ENCODE measurements around the gene CCDC90B. TPM values are rescaled to one million over a fixed set of nuclear protein-coding genes. Genes with fewer than 3 reads are reported as not detected.

The CCDC90B gene
- total RNA-seq, 2 experiments from 2014 or later: 29.1 to 32.0 TPM

DNA sequence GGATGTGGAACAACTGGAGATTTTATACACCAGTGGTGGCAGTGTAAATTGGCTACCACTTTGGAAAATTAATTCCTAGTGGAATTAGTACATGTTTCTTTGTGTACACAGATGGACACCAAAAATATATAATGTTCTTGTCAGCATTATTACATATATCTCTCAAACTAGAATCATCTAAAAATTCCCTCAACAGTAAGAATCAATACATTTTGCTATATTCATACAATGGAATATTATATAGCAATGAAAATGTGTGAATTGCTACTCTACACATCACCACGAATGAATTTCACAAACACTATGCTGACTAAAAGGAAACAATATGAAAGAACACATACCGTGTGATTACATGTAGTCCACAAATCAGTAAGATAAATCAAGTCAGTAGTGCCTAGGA is 33.9 kb downstream of the CCDC90B start:
- ChIA-PET CTCF (interaction anchor here (0.8 kb wide), 1 partner anchor 385 kb away, joined by 3 read pairs; no protein-coding TSS in a partner anchor), POLR2A (no interaction called here)

DNA sequence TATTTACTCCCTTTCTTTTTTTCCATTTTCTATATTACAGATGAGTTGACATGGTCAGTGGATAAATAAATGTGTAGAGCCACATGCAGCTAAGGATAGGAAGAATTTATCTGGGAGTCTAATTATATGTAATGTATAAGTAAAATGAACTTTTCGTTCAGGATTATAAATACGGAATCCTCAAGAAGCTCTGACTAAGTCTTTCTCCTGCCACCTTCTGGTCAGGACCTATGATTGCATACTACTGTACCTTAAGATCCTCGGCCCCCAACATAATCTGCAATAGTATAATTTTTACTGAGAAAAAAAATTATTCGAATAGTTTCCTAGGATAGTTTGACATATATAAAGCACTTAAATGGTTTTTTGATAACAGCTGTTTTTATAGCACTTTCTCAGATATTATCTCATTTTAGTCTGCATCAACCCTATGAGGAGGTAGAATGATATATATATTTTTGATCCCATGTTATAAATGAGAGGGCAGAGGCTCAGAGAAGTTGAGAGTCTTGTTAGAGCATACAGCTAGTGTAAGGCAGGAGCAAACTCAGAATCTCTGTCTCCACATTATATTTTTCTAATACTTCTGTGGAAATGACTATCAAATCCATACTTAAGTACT is 36.1 kb downstream of the CCDC90B start:
- POLR2A ChIA-PET: interaction anchor here (0.6 kb wide), 1 partner anchor 8 kb away, joined by 3 read pairs; no protein-coding TSS in a partner anchor
- CTCF ChIA-PET: interaction anchor here (0.8 to 2.6 kb wide), 3 partner anchors 23 to 383 kb away, joined by 3 to 10 read pairs (median 3); no protein-coding TSS in a partner anchor

DNA sequence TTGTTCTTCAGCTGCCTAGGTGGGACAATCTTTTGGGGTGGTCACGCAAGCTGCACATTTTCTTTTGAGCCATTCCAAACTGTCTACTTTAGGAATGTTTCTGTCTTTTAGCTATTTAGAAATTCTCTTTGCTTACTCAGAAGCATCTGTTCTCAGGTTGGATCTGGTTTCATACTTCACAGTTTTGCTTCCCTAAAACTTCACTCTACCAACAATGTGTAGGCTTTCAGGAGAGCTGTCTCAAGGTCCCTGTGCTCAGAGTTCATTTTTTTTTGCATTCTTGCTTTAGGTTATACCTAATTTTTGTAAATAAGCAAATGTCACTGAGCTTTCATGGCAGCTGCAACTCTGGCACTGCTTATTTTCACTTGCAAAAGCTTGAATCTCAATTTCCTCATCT is 36.7 kb downstream of the CCDC90B start:
- CTCF ChIA-PET: interaction anchor here (1.0 to 2.6 kb wide), 2 partner anchors 22 to 382 kb away, joined by 3 to 10 read pairs; no protein-coding TSS in a partner anchor
- POLR2A ChIA-PET: interaction anchor here (0.6 kb wide), 1 partner anchor 8 kb away, joined by 3 read pairs; no protein-coding TSS in a partner anchor

DNA sequence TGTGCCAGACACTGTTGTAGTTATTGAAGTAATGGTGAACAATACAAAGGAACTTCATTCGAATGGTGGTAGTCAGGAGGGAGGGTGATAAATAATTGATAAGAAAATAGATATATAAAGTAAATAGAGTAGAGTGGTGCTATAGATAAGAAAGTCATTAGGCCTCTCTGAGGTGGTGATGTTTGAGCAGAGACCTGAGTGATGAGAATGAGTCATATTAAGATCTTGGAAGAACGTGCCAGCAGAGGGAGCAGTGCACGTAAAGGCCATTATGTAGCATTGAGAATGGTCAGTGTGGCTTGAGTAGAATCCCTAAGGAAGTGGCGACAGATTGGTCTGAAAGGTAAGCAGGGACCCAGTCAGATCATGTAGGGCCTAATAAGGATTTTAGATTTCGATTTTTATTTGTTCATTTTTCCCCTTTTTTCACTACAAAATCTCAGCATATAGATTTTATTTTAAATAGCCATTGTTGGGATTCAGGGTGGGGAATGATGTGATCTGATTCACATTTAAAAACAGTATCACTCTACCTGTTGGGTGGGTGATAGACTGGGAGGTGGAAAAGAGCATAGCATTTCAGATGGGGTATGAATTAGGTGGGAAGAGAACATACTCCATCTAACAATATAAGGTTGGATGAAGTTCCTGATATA is 44.7 kb downstream of the CCDC90B start:
- POLR2A ChIA-PET: no interaction called here
- CTCF ChIA-PET: no interaction called here

DNA sequence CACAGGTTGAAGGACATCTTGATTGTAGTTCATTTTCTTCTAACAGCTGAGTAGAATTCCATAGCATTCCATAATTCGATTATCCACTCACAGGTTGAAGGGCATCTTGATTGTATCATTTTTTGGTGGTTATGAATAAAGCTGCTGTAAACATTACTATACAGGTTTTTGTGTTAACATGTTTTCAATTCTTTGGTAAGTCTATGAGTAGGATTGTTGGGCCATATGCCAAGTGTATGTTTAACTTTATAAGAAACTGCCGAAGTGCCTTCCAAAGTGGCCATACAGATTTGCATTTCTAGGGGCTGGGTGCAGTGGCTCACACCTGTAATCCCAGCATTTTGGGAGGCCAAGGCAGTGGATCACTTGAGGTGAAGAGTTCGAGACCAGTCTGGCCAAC is 48.1 kb downstream of the CCDC90B start:
- POLR2A ChIA-PET: no interaction called here
- CTCF ChIA-PET: interaction anchor here (0.6 kb wide), 1 partner anchor 42 kb away, joined by 4 read pairs; no protein-coding TSS in a partner anchor

DNA sequence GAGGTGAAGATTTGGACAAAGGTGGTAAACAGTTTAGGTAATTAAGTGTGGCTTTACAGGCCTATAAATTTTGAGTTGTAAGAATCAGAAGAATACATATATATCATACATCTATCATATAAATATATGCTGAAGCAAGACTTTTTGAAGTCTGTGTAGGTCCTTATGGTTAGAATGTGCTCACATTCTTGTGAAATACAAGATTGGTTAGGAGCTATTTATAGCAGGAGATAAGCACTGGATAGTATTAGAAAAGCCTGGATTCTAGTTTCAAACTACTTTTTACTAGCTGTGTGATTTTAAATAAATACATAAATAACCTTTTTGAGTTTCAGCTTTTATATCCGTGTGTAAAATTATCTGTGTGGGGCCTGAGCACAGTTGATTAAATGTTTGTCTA is 50.3 kb downstream of the CCDC90B start:
- ChIA-PET CTCF (no interaction called here), POLR2A (no interaction called here)

DNA sequence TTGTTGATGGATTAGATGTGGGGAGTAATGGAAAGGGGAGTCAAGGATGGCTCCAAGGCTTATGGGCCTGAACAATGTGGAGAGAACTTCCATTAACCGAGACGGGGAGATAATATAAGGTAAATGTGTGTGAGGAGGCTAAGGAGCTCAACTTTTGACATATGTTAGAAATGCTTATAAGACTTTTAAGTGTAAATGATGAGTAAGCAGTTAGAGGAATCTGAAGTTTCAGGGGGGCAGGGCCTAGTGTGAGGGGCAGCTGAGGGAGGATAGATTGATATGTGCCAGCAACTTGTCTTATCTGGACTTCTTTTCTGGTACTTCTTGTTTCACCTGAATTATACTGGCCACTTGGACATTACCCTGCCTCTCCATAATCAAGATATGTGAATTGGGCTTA is 62.7 kb downstream of the CCDC90B start:
- POLR2A ChIA-PET: no interaction called here
- CTCF ChIA-PET: no interaction called here

DNA sequence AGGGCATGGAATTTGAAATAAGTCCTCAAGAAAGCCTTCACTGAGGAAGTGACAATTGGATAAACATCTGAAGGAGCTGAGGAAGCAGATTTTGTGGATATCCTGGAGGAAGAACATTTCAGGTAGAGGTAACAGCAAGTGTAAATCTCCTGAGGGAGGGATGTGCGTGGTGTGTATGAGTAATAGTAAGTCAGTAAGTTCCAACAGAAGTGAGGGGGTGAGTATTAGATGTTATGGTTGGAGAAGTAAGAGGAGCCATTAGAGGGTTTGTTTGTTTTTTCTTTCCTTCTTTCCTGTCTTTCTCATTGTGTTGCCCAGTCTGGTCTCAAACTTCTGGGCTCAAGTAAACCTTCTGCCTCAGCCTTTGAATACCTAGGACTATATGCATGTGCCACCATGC is 63.7 kb downstream of the CCDC90B start:
- ChIA-PET POLR2A (no interaction called here), CTCF (no interaction called here)

DNA sequence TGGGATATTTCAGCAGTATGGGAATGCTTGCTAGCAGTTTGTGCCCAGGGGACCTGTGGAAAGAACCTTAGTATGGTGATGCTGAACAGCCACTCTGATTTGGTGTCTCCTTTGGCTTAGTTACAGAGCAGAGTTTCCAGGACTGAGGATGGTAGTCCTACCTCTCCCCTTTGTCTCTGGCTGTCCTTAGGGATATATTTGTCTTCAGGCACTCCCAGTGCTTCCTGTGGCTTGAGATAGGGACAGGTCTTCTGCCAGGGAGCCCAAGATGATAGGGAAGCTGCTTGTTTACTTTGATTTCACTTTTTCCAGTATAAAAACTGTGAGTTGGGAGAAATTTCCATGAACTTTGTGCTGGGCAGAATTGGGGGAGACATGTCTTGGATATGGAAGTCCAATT is 64.5 kb downstream of the CCDC90B start:
- CTCF ChIA-PET: no interaction called here
- POLR2A ChIA-PET: no interaction called here

DNA sequence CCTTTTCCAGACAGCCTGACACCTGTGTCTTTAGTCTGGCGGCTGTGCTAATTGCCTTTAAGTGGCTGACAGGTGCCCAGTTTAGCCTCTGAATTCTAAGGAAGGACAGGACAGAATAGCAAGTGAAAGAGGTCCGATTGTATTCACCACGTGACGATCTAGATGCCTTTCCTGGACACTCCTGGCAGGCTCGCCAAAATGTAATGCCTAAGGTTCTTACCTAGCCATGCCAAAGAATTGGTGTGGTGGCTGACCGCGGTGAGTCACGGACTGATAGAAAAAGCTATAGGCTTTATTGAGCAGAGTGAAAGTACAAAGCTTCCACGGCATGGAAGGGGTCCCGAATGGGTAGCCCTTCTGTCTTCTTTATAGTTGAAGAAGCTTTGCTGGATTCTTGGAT is 65.9 kb downstream of the CCDC90B start:
- ChIA-PET POLR2A (no interaction called here), CTCF (no interaction called here)

DNA sequence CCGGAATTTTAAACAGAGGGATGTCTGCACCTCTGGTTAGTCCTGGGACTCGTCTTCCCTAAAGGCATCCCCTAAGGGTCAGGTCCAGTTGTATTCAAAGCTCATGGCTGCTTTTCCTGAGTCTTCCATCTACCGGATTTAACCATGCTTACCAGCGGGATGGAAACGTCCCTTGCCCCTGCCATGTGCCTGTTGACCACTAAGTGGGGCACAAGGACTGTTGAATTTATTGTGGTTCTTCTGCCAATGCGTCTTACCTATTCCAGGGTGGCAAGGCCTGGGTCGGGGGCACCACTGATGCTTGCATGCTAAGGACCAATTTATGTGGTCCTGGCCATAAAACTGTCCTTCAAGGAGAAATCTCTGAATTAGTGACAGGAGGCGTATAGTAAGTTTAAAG is 67.1 kb downstream of the CCDC90B start:
- ChIA-PET CTCF (no interaction called here), POLR2A (no interaction called here)

Other genes starting within 250 kb of the CCDC90B start
- 10 to 100 TPM; 12.9 to 14.3 TPM for gene RAB30, start 214.5 kb downstream of the CCDC90B start, total RNA-seq
- 10 to 100 TPM; 49.6 to 51.9 TPM for gene PCF11, start 129.2 kb downstream of the CCDC90B start, total RNA-seq
- 1 to 10 TPM; 8.9 to 9.0 TPM for gene ANKRD42, start 92.7 kb downstream of the CCDC90B start, total RNA-seq

Data from activated CD8-positive, alpha-beta memory T cell treated with anti-CD3 and anti-CD28 coated beads for 36 hours (primary cell).